A549 (cell line): ENCODE data around the gene SMYD1.

ENCODE experiments used
- ATOH8 ChIP-seq: fragments of 250-450 bp; sonication (Bioruptor Pico); IDR thresholded peaks from 2 replicates; pipeline ENCODE4 v1.5.0; 2020; ENCODE audit warnings: low read depth, mild to moderate bottlenecking, moderate library complexity
- BCL3 ChIP-seq: fragments of >200 bp; sonication (Bioruptor Twin); formaldehyde crosslinking; IDR thresholded peaks from 3 replicates; pipeline ENCODE4 v1.6.1; 2016
- BHLHE40 ChIP-seq: IDR thresholded peaks from 2 replicates; pipeline ENCODE4 v1.6.1; 2012; ENCODE audit warnings: low read depth, low read length, inconsistent platforms
- CHD2 ChIP-seq: fragments of 150-350 bp; IDR thresholded peaks from 2 replicates; pipeline ENCODE4 v1.6.1; 2014; ENCODE audit warnings: low read length; ENCODE audit not compliant: partially characterized antibody
- CTCF ChIP-seq: fragments of >200 bp; sonication (Bioruptor Twin); formaldehyde crosslinking; IDR thresholded peaks from 3 replicates; pipeline ENCODE4 v1.5.1; 2016
- EP300 ChIP-seq, 2 experiments: fragments of >200 bp; sonication (Bioruptor Twin); formaldehyde crosslinking; IDR thresholded peaks; 2 replicates in 1 of 2; 3 replicates in 1 of 2; pipeline ENCODE4 v1.6.1; 2016 to 2017
- JUN ChIP-seq, 2 experiments: fragments of >200 bp; sonication (Bioruptor Twin); formaldehyde crosslinking; IDR thresholded peaks; 2 replicates in 1 of 2; 3 replicates in 1 of 2; pipeline ENCODE4 v1.6.1; 2016 to 2017
- NR3C1 ChIP-seq: fragments of >200 bp; sonication (Bioruptor Twin); formaldehyde crosslinking; IDR thresholded peaks from 3 replicates; pipeline ENCODE4 v1.6.1; 2017
- POLR2A ChIP-seq: IDR thresholded peaks from 2 replicates; pipeline ENCODE4 v1.6.1; 2012; ENCODE audit warnings: mild to moderate bottlenecking, low read length
- RAD21 ChIP-seq, 2 experiments: fragments of >200 bp in 1 of 2; sonication (Bioruptor Twin) in 1 of 2; formaldehyde crosslinking in 1 of 2; IDR thresholded peaks in 1 of 2; conservative IDR thresholded peaks in 1 of 2; 2 replicates in 1 of 2; 3 replicates in 1 of 2; pipeline ENCODE4 v1.6.1; 2012 to 2018; ENCODE audit warnings: inconsistent platforms in 1 of 2
- REST ChIP-seq: fragments of 200-600 bp; sonication (generic); IDR thresholded peaks from 2 replicates; pipeline ENCODE4 v1.6.1; 2016; ENCODE audit warnings: antibody characterized with exemption, mild to moderate bottlenecking, moderate library complexity

GRCh38 chr2:88078643-88079172 lies 11.1 kb downstream of the SMYD1 start:
- TF ChIP-seq CTCF (no peak), JUN (IDR thresholded peaks at IDR 0.05) (no peak), POLR2A (no peak), ATOH8 (CRISPR knock-in tag) (no peak), EP300 (IDR thresholded peaks at IDR 0.05) (no peak), BHLHE40 (no peak), NR3C1 (no peak), BCL3 (no peak), CHD2 (no peak), REST (no peak), RAD21 (conservative IDR thresholded peaks at IDR 0.05 in 1 of 2, IDR thresholded peaks at IDR 0.05 in 1 of 2) (no peak)
